WTC11 (cell line): ENCODE measurements around the gene SBNO2. TPM values are rescaled to one million over a fixed set of nuclear protein-coding genes. Genes with fewer than 3 reads are reported as not detected.

ENCODE experiments used
- ATAC-seq: fragments of 200-7000 bp; cut with Tn5 transposase; 2 replicates; pipeline ENCODE4 v1.10.0; 2021; ENCODE audit warnings: mild to moderate bottlenecking, moderate library complexity
- CTCF ChIA-PET: fragments of 300-600 bp; sonication (Branson Sonifier 250); formaldehyde crosslinking; loops from one replicate; lab custom pipeline; 2021; ENCODE audit warnings: antibody characterized with exemption; lab: Charles Lee
- POLR2A ChIA-PET: fragments of 350-600 bp; sonication (Branson Sonifier 250); formaldehyde crosslinking; loops from one replicate; lab custom pipeline; 2021; ENCODE audit warnings: antibody characterized with exemption; lab: Charles Lee
- DNase-seq: peaks from one replicate; pipeline ENCODE4 v3.0.0; 2021; ENCODE audit warnings: low spot score
- H3K27ac Mint-ChIP-seq: 2 replicates; pipeline ENCODE4 v1.8.0; 2021; ENCODE audit warnings: mixed read lengths
- H3K27me3 Mint-ChIP-seq: 2 replicates; pipeline ENCODE4 v1.8.0; 2021; ENCODE audit warnings: low read depth, mild to moderate bottlenecking, moderate library complexity, mixed read lengths
- H3K36me3 Mint-ChIP-seq: 2 replicates; pipeline ENCODE4 v1.8.0; 2021; ENCODE audit warnings: mixed read lengths
- H3K4me1 Mint-ChIP-seq: 2 replicates; pipeline ENCODE4 v1.8.0; 2022; ENCODE audit warnings: mixed read lengths
- H3K4me3 Mint-ChIP-seq: 2 replicates; pipeline ENCODE4 v1.8.0; 2021; ENCODE audit warnings: mild to moderate bottlenecking, moderate library complexity, mixed read lengths
- H3K9me3 Mint-ChIP-seq: 2 replicates; pipeline ENCODE4 v1.8.0; 2021; ENCODE audit warnings: mixed read lengths
- FOXJ3 ChIP-seq: sonication (generic); formaldehyde crosslinking; IDR thresholded peaks from 2 replicates; pipeline ENCODE4 v1.9.0; 2021; ENCODE audit warnings: missing genetic modification reagents, mild to moderate bottlenecking, borderline replicate concordance
- MXD4 ChIP-seq: fragments of 250-450 bp; sonication (Bioruptor Pico); IDR thresholded peaks from 2 replicates; pipeline ENCODE4 v1.8.0; 2021; ENCODE audit warnings: mild to moderate bottlenecking, moderate library complexity, borderline replicate concordance
- NR2C2 ChIP-seq: sonication (generic); formaldehyde crosslinking; IDR thresholded peaks from 2 replicates; pipeline ENCODE4 v1.8.0; 2022; ENCODE audit warnings: mild to moderate bottlenecking, missing genetic modification reagents
- PRRX2 ChIP-seq: fragments of 250-450 bp; sonication (Bioruptor Pico); IDR thresholded peaks from 2 replicates; pipeline ENCODE4 v1.8.0; 2021; ENCODE audit warnings: mild to moderate bottlenecking
- SOX15 ChIP-seq: fragments of 250-450 bp; sonication (Bioruptor Pico); IDR thresholded peaks from 2 replicates; pipeline ENCODE4 v1.9.0; 2021; ENCODE audit warnings: mild to moderate bottlenecking
- SP1 ChIP-seq: sonication (generic); formaldehyde crosslinking; conservative IDR thresholded peaks from 2 replicates; pipeline ENCODE4 v1.8.1; 2022; ENCODE audit warnings: missing genetic modification reagents
- TEAD1 ChIP-seq: sonication (generic); formaldehyde crosslinking; IDR thresholded peaks from 2 replicates; pipeline ENCODE4 v1.8.0; 2022; ENCODE audit warnings: mild to moderate bottlenecking, missing genetic modification reagents
- ZNF219 ChIP-seq: sonication (generic); formaldehyde crosslinking; IDR thresholded peaks from 2 replicates; pipeline ENCODE4 v1.8.0; 2023; ENCODE audit warnings: missing genetic modification reagents, mild to moderate bottlenecking, borderline replicate concordance
- total RNA-seq: library from RNA; stranded (reverse); gene quantifications from 3 replicates; pipeline ENCODE4 v1.2.3, GENCODE V29; 2021
- TF ChIP-seq, protein P1 (sequence below): fragments of 200-600 bp; IDR thresholded peaks from 2 replicates; pipeline ENCODE4 v1.8.0; 2022; ENCODE audit warnings: antibody characterized with exemption
- TF ChIP-seq, protein P2 (sequence below): sonication (generic); formaldehyde crosslinking; IDR thresholded peaks from 2 replicates; pipeline ENCODE4 v1.8.0; 2023; ENCODE audit warnings: mild to moderate bottlenecking, missing genetic modification reagents
- TF ChIP-seq, protein P3 (sequence below): sonication (generic); formaldehyde crosslinking; IDR thresholded peaks from 2 replicates; pipeline ENCODE4 v1.8.1; 2023; ENCODE audit warnings: mild to moderate bottlenecking, missing genetic modification reagents, borderline replicate concordance
- TF ChIP-seq, protein P4 (sequence below): fragments of 250-450 bp; sonication (Bioruptor Pico); IDR thresholded peaks from 2 replicates; pipeline ENCODE4 v1.9.0; 2021; ENCODE audit warnings: mild to moderate bottlenecking
- TF ChIP-seq, protein P5 (sequence below): sonication (generic); formaldehyde crosslinking; IDR thresholded peaks from 2 replicates; pipeline ENCODE4 v1.8.1; 2023; ENCODE audit warnings: mild to moderate bottlenecking, missing genetic modification reagents, moderate library complexity
- TF ChIP-seq, protein P6 (sequence below): sonication (generic); formaldehyde crosslinking; IDR thresholded peaks from 2 replicates; pipeline ENCODE4 v1.8.1; 2022; ENCODE audit warnings: mild to moderate bottlenecking, moderate library complexity, missing genetic modification reagents
- TF ChIP-seq, protein P7 (sequence below): fragments of 250-450 bp; sonication (Bioruptor Pico); IDR thresholded peaks from 2 replicates; pipeline ENCODE4 v1.9.0; 2021; ENCODE audit warnings: mild to moderate bottlenecking, borderline replicate concordance

The SBNO2 gene
- total RNA-seq, 1 experiment from 2014 or later, result 57.3 TPM

DNA sequence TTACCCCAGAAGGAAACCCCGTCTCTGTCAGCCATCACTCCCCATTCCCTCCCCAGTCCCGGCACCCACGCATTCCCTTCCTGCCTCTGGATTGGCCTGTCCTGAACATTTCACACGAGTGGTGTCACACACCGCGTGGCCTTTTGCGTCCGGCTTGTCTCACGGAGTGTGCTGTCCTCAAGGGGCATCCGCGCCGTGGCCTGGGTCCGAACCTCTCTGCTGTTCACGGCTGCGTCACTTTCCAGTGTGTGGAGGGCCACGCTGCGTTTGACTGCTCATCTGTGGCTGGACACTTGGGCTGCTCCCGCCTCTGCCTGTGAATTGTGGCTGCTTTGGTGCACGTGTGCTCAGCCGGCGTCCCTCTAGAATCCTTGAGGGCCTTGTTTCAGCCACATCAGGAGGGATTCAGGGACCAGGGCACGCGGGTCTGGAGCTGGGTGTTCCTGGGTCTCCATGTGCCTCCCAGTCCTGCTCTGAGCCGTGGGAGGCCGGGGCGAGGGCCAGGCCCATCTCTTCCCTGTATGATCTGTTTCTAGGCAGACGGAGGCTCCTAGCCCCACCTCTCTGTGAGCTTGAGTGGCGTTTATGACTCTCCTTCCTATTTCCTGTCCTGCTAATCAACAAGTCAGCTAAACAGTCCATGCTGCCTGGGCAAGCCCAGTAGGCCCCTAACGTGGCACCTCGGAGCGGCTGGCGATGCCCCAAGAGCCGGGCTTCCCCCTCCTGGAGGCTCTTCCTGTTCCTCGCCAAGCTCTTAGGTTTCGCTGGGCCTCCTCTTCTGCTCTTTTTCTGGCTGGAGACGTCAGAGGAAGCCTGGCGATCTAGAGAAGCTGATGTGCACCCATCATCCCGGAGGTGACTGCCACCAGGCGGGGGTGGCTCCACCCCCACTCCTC is 39.6 kb upstream of the SBNO2 start (continued):
- TF ChIP-seq, protein P1, sequence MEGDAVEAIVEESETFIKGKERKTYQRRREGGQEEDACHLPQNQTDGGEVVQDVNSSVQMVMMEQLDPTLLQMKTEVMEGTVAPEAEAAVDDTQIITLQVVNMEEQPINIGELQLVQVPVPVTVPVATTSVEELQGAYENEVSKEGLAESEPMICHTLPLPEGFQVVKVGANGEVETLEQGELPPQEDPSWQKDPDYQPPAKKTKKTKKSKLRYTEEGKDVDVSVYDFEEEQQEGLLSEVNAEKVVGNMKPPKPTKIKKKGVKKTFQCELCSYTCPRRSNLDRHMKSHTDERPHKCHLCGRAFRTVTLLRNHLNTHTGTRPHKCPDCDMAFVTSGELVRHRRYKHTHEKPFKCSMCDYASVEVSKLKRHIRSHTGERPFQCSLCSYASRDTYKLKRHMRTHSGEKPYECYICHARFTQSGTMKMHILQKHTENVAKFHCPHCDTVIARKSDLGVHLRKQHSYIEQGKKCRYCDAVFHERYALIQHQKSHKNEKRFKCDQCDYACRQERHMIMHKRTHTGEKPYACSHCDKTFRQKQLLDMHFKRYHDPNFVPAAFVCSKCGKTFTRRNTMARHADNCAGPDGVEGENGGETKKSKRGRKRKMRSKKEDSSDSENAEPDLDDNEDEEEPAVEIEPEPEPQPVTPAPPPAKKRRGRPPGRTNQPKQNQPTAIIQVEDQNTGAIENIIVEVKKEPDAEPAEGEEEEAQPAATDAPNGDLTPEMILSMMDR, result no peak
- TF ChIP-seq MXD4 (CRISPR knock-in tag) (no peak), ZNF219 (no peak)
- TF ChIP-seq, protein P2, sequence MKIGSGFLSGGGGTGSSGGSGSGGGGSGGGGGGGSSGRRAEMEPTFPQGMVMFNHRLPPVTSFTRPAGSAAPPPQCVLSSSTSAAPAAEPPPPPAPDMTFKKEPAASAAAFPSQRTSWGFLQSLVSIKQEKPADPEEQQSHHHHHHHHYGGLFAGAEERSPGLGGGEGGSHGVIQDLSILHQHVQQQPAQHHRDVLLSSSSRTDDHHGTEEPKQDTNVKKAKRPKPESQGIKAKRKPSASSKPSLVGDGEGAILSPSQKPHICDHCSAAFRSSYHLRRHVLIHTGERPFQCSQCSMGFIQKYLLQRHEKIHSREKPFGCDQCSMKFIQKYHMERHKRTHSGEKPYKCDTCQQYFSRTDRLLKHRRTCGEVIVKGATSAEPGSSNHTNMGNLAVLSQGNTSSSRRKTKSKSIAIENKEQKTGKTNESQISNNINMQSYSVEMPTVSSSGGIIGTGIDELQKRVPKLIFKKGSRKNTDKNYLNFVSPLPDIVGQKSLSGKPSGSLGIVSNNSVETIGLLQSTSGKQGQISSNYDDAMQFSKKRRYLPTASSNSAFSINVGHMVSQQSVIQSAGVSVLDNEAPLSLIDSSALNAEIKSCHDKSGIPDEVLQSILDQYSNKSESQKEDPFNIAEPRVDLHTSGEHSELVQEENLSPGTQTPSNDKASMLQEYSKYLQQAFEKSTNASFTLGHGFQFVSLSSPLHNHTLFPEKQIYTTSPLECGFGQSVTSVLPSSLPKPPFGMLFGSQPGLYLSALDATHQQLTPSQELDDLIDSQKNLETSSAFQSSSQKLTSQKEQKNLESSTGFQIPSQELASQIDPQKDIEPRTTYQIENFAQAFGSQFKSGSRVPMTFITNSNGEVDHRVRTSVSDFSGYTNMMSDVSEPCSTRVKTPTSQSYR (CRISPR knock-in tag), result no peak
- TF ChIP-seq, all 79 proteins: peak for 0

DNA sequence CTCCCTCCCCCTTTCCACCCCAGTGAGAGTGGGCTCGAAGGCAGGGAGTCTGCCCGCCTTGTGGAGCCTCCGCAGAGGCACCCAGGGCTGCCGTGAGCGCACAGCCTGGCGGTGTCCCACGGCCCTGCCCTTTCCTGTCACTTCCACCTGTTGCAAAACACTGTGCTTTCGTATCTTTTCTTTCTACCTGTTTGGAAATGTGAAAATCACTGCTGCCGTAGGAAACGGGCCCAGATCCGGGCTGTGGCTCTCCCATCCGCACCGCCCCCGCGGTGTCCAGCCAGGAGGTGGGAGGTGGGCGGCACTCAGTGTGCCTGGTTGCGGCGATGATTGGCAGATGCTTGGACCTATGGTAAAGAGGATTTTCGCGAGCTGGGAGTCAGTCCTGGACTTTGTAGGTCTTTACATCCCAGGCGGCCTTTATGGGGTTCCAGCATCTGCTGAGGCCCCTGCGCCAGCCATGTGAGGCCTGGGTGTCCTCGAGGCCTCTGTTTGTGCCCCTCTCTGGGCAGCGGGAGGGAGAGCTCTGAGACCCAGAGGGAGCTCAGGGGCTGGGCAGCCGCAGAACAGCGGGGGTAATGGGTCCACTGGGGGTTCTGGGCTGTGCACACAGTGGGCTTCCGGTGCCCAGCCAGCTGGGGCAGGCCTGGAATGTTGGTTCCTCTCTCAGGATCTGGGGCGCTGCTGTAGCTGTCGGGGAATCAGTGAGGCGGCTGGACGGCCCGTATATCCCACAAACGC is 37.6 kb upstream of the SBNO2 start:
- POLR2A ChIA-PET, result interaction anchor here (0.7 to 0.8 kb wide), 2 partner anchors 24 to 137 kb away, joined by 4 to 14 read pairs; no protein-coding TSS in a partner anchor
- peak; percentile 68 for DNase-seq
- peak; percentile 67 for ATAC-seq
- peaks cover 43% of the 10 kb centered on the region for H3K4me1 Mint-ChIP-seq
- no peak overlapping the region for H3K4me3 Mint-ChIP-seq
- H3K9me3 Mint-ChIP-seq, result no peaks in the 10 kb centered on the region
- peak overlapping the region; percentile 98 for H3K27ac Mint-ChIP-seq
- H3K36me3 Mint-ChIP-seq, result peaks cover 17% of the 10 kb centered on the region
- TF ChIP-seq FOXJ3 (no peak), PRRX2 (CRISPR knock-in tag) (no peak), TEAD1 (CRISPR knock-in tag) (no peak), SP1 (CRISPR knock-in tag) (no peak), NR2C2 (CRISPR knock-in tag) (no peak), SOX15 (CRISPR knock-in tag) (no peak)
- TF ChIP-seq, protein P3, sequence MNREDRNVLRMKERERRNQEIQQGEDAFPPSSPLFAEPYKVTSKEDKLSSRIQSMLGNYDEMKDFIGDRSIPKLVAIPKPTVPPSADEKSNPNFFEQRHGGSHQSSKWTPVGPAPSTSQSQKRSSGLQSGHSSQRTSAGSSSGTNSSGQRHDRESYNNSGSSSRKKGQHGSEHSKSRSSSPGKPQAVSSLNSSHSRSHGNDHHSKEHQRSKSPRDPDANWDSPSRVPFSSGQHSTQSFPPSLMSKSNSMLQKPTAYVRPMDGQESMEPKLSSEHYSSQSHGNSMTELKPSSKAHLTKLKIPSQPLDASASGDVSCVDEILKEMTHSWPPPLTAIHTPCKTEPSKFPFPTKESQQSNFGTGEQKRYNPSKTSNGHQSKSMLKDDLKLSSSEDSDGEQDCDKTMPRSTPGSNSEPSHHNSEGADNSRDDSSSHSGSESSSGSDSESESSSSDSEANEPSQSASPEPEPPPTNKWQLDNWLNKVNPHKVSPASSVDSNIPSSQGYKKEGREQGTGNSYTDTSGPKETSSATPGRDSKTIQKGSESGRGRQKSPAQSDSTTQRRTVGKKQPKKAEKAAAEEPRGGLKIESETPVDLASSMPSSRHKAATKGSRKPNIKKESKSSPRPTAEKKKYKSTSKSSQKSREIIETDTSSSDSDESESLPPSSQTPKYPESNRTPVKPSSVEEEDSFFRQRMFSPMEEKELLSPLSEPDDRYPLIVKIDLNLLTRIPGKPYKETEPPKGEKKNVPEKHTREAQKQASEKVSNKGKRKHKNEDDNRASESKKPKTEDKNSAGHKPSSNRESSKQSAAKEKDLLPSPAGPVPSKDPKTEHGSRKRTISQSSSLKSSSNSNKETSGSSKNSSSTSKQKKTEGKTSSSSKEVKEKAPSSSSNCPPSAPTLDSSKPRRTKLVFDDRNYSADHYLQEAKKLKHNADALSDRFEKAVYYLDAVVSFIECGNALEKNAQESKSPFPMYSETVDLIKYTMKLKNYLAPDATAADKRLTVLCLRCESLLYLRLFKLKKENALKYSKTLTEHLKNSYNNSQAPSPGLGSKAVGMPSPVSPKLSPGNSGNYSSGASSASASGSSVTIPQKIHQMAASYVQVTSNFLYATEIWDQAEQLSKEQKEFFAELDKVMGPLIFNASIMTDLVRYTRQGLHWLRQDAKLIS (CRISPR knock-in tag), result no peak
- TF ChIP-seq, protein P4, sequence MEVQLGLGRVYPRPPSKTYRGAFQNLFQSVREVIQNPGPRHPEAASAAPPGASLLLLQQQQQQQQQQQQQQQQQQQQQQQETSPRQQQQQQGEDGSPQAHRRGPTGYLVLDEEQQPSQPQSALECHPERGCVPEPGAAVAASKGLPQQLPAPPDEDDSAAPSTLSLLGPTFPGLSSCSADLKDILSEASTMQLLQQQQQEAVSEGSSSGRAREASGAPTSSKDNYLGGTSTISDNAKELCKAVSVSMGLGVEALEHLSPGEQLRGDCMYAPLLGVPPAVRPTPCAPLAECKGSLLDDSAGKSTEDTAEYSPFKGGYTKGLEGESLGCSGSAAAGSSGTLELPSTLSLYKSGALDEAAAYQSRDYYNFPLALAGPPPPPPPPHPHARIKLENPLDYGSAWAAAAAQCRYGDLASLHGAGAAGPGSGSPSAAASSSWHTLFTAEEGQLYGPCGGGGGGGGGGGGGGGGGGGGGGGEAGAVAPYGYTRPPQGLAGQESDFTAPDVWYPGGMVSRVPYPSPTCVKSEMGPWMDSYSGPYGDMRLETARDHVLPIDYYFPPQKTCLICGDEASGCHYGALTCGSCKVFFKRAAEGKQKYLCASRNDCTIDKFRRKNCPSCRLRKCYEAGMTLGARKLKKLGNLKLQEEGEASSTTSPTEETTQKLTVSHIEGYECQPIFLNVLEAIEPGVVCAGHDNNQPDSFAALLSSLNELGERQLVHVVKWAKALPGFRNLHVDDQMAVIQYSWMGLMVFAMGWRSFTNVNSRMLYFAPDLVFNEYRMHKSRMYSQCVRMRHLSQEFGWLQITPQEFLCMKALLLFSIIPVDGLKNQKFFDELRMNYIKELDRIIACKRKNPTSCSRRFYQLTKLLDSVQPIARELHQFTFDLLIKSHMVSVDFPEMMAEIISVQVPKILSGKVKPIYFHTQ (CRISPR knock-in tag), result no peak
- TF ChIP-seq, protein P5, sequence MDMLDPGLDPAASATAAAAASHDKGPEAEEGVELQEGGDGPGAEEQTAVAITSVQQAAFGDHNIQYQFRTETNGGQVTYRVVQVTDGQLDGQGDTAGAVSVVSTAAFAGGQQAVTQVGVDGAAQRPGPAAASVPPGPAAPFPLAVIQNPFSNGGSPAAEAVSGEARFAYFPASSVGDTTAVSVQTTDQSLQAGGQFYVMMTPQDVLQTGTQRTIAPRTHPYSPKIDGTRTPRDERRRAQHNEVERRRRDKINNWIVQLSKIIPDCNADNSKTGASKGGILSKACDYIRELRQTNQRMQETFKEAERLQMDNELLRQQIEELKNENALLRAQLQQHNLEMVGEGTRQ, result no peak
- TF ChIP-seq, protein P6, sequence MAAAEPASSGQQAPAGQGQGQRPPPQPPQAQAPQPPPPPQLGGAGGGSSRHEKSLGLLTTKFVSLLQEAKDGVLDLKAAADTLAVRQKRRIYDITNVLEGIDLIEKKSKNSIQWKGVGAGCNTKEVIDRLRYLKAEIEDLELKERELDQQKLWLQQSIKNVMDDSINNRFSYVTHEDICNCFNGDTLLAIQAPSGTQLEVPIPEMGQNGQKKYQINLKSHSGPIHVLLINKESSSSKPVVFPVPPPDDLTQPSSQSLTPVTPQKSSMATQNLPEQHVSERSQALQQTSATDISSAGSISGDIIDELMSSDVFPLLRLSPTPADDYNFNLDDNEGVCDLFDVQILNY, result no peak
- TF ChIP-seq, protein P7, sequence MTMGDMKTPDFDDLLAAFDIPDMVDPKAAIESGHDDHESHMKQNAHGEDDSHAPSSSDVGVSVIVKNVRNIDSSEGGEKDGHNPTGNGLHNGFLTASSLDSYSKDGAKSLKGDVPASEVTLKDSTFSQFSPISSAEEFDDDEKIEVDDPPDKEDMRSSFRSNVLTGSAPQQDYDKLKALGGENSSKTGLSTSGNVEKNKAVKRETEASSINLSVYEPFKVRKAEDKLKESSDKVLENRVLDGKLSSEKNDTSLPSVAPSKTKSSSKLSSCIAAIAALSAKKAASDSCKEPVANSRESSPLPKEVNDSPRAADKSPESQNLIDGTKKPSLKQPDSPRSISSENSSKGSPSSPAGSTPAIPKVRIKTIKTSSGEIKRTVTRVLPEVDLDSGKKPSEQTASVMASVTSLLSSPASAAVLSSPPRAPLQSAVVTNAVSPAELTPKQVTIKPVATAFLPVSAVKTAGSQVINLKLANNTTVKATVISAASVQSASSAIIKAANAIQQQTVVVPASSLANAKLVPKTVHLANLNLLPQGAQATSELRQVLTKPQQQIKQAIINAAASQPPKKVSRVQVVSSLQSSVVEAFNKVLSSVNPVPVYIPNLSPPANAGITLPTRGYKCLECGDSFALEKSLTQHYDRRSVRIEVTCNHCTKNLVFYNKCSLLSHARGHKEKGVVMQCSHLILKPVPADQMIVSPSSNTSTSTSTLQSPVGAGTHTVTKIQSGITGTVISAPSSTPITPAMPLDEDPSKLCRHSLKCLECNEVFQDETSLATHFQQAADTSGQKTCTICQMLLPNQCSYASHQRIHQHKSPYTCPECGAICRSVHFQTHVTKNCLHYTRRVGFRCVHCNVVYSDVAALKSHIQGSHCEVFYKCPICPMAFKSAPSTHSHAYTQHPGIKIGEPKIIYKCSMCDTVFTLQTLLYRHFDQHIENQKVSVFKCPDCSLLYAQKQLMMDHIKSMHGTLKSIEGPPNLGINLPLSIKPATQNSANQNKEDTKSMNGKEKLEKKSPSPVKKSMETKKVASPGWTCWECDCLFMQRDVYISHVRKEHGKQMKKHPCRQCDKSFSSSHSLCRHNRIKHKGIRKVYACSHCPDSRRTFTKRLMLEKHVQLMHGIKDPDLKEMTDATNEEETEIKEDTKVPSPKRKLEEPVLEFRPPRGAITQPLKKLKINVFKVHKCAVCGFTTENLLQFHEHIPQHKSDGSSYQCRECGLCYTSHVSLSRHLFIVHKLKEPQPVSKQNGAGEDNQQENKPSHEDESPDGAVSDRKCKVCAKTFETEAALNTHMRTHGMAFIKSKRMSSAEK (CRISPR knock-in tag), result no peak
- H3K27me3 Mint-ChIP-seq, result no peaks in the 10 kb centered on the region
- CTCF ChIA-PET, result interaction anchor here (0.6 to 1.9 kb wide), 10 partner anchors 9 to 477 kb away, joined by 3 to 7 read pairs (median 4); no protein-coding TSS in a partner anchor
